HepG2 (cell line): ENCODE results near the gene UBE2H. TPM values are rescaled to one million over a fixed set of nuclear protein-coding genes. Genes with fewer than 3 reads are reported as not detected.
A peak's percentile ranks its signal among the peaks of the same experiment; 100 is the strongest.

ENCODE experiments used
- ASH2L ChIP-seq: fragments of 300-600, 200-600 bp; sonication (generic); IDR thresholded peaks from 2 replicates; pipeline ENCODE4 v1.7.0; 2017; ENCODE audit warnings: low read depth, mild to moderate bottlenecking, moderate library complexity, mixed read lengths, low read length; ENCODE audit not compliant: insufficient read length
- DBP ChIP-seq: sonication (generic); formaldehyde crosslinking; IDR thresholded peaks from 2 replicates; pipeline ENCODE4 v1.4.0; 2020; ENCODE audit warnings: missing genetic modification reagents; ENCODE audit errors: not compliant biosample characterization
- FOSL2 ChIP-seq: sonication (generic); formaldehyde crosslinking; IDR thresholded peaks from 2 replicates; pipeline ENCODE4 v1.4.0; 2020; ENCODE audit warnings: missing genetic modification reagents
- NCOA2 ChIP-seq: sonication (generic); formaldehyde crosslinking; IDR thresholded peaks from 2 replicates; pipeline ENCODE4 v1.8.0; 2022; ENCODE audit warnings: inconsistent platforms
- NCOR1 ChIP-seq: fragments of 200-600 bp; sonication (generic); IDR thresholded peaks from 2 replicates; pipeline ENCODE4 v1.7.0; 2017; ENCODE audit warnings: antibody characterized with exemption, low read length, borderline replicate concordance
- NFIC ChIP-seq: IDR thresholded peaks from 2 replicates; pipeline ENCODE4 v1.6.1; 2012; ENCODE audit warnings: mild to moderate bottlenecking, low read length, inconsistent platforms
- NFKB2 ChIP-seq: sonication (generic); formaldehyde crosslinking; IDR thresholded peaks from 2 replicates; pipeline ENCODE4 v1.4.0; 2020; ENCODE audit warnings: missing genetic modification reagents, borderline replicate concordance
- NR2C2 ChIP-seq: sonication (generic); formaldehyde crosslinking; IDR thresholded peaks from 2 replicates; pipeline ENCODE4 v1.4.0; 2020; ENCODE audit warnings: missing genetic modification reagents, mild to moderate bottlenecking, moderate library complexity, borderline replicate concordance
- PATZ1 ChIP-seq: sonication (generic); formaldehyde crosslinking; IDR thresholded peaks from 2 replicates; pipeline ENCODE4 v1.4.0; 2020; ENCODE audit warnings: missing genetic modification reagents
- POGZ ChIP-seq: sonication (generic); formaldehyde crosslinking; IDR thresholded peaks from 2 replicates; pipeline ENCODE4 v1.4.0; 2020; ENCODE audit warnings: mild to moderate bottlenecking, missing genetic modification reagents
- SMARCC2 ChIP-seq: fragments of 450-650 bp; IDR thresholded peaks from 2 replicates; pipeline ENCODE4 v1.6.1; 2017; ENCODE audit warnings: antibody characterized with exemption, mild to moderate bottlenecking
- XRCC5 ChIP-seq: fragments of 200-400 bp; formaldehyde crosslinking; optimal IDR thresholded peaks from 2 replicates; pipeline ENCODE3; 2017; ENCODE audit warnings: mild to moderate bottlenecking, low read length
- ZNF354B ChIP-seq: sonication (generic); formaldehyde crosslinking; IDR thresholded peaks from 2 replicates; pipeline ENCODE4 v1.8.0; 2022; ENCODE audit warnings: mild to moderate bottlenecking, missing genetic modification reagents
- ZNF441 ChIP-seq: sonication (generic); formaldehyde crosslinking; IDR thresholded peaks from 2 replicates; pipeline ENCODE4 v1.7.0; 2021; ENCODE audit warnings: missing genetic modification reagents, borderline replicate concordance
- ZNF564 ChIP-seq: sonication (generic); formaldehyde crosslinking; IDR thresholded peaks from 2 replicates; pipeline ENCODE4 v1.8.1; 2023; ENCODE audit warnings: mild to moderate bottlenecking, missing genetic modification reagents
- ZNF768 ChIP-seq: sonication (generic); formaldehyde crosslinking; IDR thresholded peaks from 2 replicates; pipeline ENCODE4 v1.4.0; 2020; ENCODE audit warnings: missing genetic modification reagents
- ZXDC ChIP-seq: sonication (generic); formaldehyde crosslinking; IDR thresholded peaks from 2 replicates; pipeline ENCODE4 v1.5.0; 2020; ENCODE audit warnings: mild to moderate bottlenecking, missing genetic modification reagents
- polyA plus RNA-seq, 8 experiments: library from polyadenylated mRNA; depleted of rRNA in 3 of 8; stranded (reverse) in 7 of 8; unstranded in 1 of 8; fragments of >200 nt; fragmentation: Illumina TruSeq in 4 of 8; extraction: Trizol in 4 of 8; gene quantifications; 2 replicates each; pipeline versions ENCODE4 v1.2.1 to v1.2.3, GENCODE V29; 2011 to 2016; ENCODE audit warnings: low read depth in 4 of 8, missing spikeins in 1 of 8, mixed read lengths in 1 of 8; ENCODE audit not compliant: insufficient read depth in 1 of 8
- total RNA-seq, 5 experiments: library from RNA; depleted of rRNA; stranded (reverse); fragments of >200 nt; fragmentation: Illumina TruSeq; extraction: Trizol; gene quantifications; 2 replicates each; pipeline ENCODE4 v1.2.3, GENCODE V29; 2016; ENCODE audit warnings: low read depth in 1 of 5
- TF ChIP-seq, protein P1 (sequence below): sonication (generic); formaldehyde crosslinking; IDR thresholded peaks from 2 replicates; pipeline ENCODE4 v1.4.0; 2020; ENCODE audit warnings: missing genetic modification reagents
- TF ChIP-seq, protein P2 (sequence below): sonication (generic); formaldehyde crosslinking; IDR thresholded peaks from 2 replicates; pipeline ENCODE4 v1.5.1; 2020; ENCODE audit warnings: missing genetic modification reagents, mild to moderate bottlenecking, borderline replicate concordance

The UBE2H gene
- total and polyA plus RNA-seq, 2 of the 13 experiments (the other 11 are each of a cell fraction or from before 2014, with no cell fraction given): 15.5 to 40.1 TPM

- TF ChIP-seq FOSL2 (CRISPR knock-in tag) (peak; percentile 56), ZNF564 (0 out of 2 replicates have a peak, but pooled peaks have one; percentile 29), ASH2L (peak; percentile 68), DBP (CRISPR knock-in tag) (no peak), POGZ (CRISPR knock-in tag) (no peak), ZNF768 (CRISPR knock-in tag) (no peak), ZNF441 (CRISPR knock-in tag) (no peak), ZNF354B (CRISPR knock-in tag) (no peak), PATZ1 (CRISPR knock-in tag) (peak; percentile 29; the same call in 1 of the 2 replicates), XRCC5 (no peak), NFIC (peak; percentile 28; the same call in 1 of the 2 replicates), ZXDC (no peak), NFKB2 (CRISPR knock-in tag) (no peak), NCOA2 (CRISPR knock-in tag) (no peak), SMARCC2 (no peak), NR2C2 (CRISPR knock-in tag) (peak; percentile 24; the same call in 1 of the 2 replicates), NCOR1 (peak; percentile 55; the same call in 1 of the 2 replicates)
- TF ChIP-seq, protein P1, sequence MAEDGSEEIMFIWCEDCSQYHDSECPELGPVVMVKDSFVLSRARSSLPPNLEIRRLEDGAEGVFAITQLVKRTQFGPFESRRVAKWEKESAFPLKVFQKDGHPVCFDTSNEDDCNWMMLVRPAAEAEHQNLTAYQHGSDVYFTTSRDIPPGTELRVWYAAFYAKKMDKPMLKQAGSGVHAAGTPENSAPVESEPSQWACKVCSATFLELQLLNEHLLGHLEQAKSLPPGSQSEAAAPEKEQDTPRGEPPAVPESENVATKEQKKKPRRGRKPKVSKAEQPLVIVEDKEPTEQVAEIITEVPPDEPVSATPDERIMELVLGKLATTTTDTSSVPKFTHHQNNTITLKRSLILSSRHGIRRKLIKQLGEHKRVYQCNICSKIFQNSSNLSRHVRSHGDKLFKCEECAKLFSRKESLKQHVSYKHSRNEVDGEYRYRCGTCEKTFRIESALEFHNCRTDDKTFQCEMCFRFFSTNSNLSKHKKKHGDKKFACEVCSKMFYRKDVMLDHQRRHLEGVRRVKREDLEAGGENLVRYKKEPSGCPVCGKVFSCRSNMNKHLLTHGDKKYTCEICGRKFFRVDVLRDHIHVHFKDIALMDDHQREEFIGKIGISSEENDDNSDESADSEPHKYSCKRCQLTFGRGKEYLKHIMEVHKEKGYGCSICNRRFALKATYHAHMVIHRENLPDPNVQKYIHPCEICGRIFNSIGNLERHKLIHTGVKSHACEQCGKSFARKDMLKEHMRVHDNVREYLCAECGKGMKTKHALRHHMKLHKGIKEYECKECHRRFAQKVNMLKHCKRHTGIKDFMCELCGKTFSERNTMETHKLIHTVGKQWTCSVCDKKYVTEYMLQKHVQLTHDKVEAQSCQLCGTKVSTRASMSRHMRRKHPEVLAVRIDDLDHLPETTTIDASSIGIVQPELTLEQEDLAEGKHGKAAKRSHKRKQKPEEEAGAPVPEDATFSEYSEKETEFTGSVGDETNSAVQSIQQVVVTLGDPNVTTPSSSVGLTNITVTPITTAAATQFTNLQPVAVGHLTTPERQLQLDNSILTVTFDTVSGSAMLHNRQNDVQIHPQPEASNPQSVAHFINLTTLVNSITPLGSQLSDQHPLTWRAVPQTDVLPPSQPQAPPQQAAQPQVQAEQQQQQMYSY (CRISPR knock-in tag): no peak
- TF ChIP-seq, protein P2, sequence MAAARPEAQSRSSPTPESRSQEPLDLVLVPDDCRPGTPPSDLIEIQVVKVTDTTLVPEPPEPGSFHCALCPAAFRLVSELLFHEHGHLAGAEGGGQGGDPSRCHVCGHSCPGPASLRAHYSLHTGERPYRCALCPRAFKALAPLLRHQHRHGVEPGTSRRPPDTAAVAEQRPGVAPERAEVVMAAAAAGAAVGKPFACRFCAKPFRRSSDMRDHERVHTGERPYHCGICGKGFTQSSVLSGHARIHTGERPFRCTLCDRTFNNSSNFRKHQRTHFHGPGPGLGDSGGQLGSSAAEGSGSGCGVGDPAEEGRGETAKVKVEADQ (CRISPR knock-in tag): 0 out of 2 replicates have a peak, but pooled peaks have one; percentile 22
Observed at GRCh38 chr7:129949292-129950133, 3.2 kb downstream of the UBE2H start (continued).
